T1000 (cell line): ENCODE data around the gene ASPRV1.

Source experiments
- DNase-seq: peaks from one replicate; lab custom pipeline; 2025; ENCODE audit warnings: mixed read lengths; lab: John Stamatoyannopoulos, UW

Gene ASPRV1

GRCh38 chr2:69988086-69988635 lies 26.7 kb upstream of the ASPRV1 start:
- no peak for DNase-seq

GRCh38 chr2:69986691-69987090 lies 25.3 kb upstream of the ASPRV1 start:
- DNase-seq: no peak

GRCh38 chr2:69985688-69986087 lies 24.3 kb upstream of the ASPRV1 start:
- DNase-seq: no peak

GRCh38 chr2:69985216-69985615 lies 23.8 kb upstream of the ASPRV1 start:
- no peak for DNase-seq

GRCh38 chr2:69983392-69983966 lies 22.0 kb upstream of the ASPRV1 start:
- DNase-seq: no peak

GRCh38 chr2:69979902-69980807 lies 18.7 kb upstream of the ASPRV1 start:
- DNase-seq: no peak

- DNase-seq: no peak
Measured at GRCh38 chr2:69977906-69978482, 16.6 kb upstream of the ASPRV1 start.

GRCh38 chr2:69977186-69977585 lies 15.8 kb upstream of the ASPRV1 start:
- no peak for DNase-seq

GRCh38 chr2:69975853-69976462 lies 14.5 kb upstream of the ASPRV1 start:
- DNase-seq: no peak

- no peak for DNase-seq
Measured at GRCh38 chr2:69975136-69975852, 13.9 kb upstream of the ASPRV1 start.

- no peak for DNase-seq
Measured at GRCh38 chr2:69973335-69973735, 11.9 kb upstream of the ASPRV1 start.

GRCh38 chr2:69972822-69973221 lies 11.4 kb upstream of the ASPRV1 start:
- no peak for DNase-seq

- DNase-seq: no peak
Measured at GRCh38 chr2:69969991-69970390, 8.6 kb upstream of the ASPRV1 start.

GRCh38 chr2:69969126-69969983 lies 7.9 kb upstream of the ASPRV1 start:
- DNase-seq: no peak

GRCh38 chr2:69968609-69969008 lies 7.2 kb upstream of the ASPRV1 start:
- DNase-seq: no peak

GRCh38 chr2:69966496-69966895 lies 5.1 kb upstream of the ASPRV1 start:
- DNase-seq: no peak

- DNase-seq: no peak
Measured at GRCh38 chr2:69965756-69966445, 4.5 kb upstream of the ASPRV1 start.

GRCh38 chr2:69964353-69964841 lies 3.0 kb upstream of the ASPRV1 start:
- DNase-seq: no peak

GRCh38 chr2:69962986-69963730 lies 1.7 kb upstream of the ASPRV1 start:
- DNase-seq: no peak
